ENCODE measurements around the gene SLIT1.

Gene SLIT1

GRCh38 chr10:96996275-96996965 lies 189.3 kb downstream of the SLIT1 start:
- DNase-seq, result no peak

DNA sequence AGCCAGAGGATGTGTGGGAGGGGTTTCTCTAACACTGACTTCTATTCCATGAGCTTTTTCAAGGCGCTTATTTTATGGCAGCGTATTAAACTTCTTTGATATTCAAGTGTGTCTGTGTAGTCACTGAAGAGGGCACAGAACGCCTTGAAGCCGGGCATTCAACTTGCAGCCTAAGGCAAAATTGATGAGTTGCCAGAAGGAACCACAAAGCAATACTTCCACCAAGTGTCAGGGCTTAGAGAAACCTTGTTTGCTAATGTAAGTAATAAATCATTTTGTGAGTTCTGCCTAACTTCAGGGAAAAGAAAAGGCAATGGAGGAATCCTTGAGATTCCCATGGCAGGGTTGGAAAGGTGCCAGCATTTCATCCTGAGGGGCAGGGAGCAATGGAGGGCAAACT lies 189.9 kb downstream of the SLIT1 start:
- DNase-seq, result no peak

- no peak for DNase-seq
Observed at GRCh38 chr10:96992721-96993120, 193.0 kb downstream of the SLIT1 start.

GRCh38 chr10:96991313-96991841 lies 194.4 kb downstream of the SLIT1 start:
- DNase-seq, result no peak

DNA sequence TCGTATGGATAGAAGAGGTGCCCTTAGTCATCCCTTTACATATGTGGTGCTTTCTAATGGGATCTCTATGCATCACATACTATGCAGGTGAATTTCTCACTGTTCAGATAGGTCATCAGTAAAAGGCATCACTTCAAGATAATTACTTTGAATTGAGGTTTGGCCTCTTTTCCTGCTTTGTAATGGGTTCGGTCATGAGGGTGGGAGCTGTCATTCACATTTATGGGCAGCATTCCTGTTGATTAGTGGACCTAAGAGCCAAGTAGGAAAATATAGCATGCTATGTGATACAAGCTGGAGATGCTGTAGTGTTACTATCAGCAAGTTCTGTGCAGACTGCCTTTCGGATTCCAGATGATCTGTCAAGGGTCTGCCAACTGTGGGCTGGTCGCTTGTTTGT lies 197.3 kb downstream of the SLIT1 start:
- DNase-seq, result no peak

- no peak for DNase-seq
Observed at GRCh38 chr10:96987842-96988175, 197.9 kb downstream of the SLIT1 start.

- no peak for DNase-seq
Observed at GRCh38 chr10:96987141-96987841, 198.5 kb downstream of the SLIT1 start.

DNA sequence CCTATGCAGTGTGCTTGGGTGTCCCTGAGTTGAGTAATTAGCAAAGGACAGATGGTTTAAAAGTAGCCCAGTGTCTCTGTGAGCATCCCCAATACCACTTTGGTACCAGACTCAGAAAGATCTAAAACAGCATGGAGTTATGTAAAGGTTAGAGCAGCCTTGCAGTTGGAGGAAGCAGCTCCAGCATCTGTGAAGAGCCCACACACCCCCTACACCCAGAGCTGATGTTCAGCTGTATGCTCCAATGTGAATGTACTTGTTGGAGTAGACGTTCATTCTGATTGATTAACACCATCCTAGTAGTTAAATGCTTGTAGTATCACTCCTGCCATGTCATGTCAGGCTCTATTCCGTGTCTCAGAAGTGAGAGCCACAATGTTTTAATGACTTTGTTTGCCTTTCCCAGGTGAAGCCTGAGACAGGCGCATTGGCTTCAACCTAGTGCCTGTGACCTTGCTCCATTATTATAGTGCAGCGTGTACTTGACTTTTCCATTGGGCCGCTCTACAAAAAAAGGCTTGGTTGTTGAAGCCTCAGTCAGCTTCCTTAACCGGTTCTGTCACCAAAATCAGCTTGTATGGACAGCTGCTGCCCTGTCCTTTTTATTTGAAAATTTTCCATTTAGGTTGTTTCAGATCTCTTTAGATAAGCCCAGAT lies 199.4 kb downstream of the SLIT1 start:
- DNase-seq, result no peak

DNA sequence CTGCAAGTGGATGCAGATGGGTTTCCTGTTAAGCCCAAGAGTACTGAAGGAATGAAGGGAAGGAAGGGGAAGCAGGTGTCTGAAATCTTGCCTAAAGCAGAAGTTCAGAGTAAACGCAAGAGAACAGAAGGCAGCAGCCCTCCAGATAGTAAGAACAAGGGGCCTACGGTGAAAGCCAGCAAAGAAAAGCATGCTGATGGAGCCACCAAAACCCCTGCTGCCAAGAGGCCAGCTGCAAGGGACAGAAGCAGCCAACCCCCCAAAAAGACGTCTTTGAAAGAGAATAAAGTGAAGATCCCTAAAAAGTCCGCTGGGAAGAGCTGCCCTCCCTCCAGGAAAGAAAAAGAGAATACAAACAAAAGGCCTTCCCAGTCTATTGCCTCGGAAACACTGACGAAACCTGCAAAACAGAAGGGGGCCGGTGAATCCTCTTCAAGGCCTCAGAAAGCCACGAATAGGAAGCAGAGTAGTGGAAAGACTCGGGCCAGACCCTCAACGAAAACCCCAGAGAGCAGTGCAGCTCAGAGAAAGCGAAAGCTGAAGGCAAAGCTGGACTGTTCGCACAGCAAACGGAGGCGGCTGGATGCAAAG lies 201.1 kb downstream of the SLIT1 start:
- no peak for DNase-seq

DNA sequence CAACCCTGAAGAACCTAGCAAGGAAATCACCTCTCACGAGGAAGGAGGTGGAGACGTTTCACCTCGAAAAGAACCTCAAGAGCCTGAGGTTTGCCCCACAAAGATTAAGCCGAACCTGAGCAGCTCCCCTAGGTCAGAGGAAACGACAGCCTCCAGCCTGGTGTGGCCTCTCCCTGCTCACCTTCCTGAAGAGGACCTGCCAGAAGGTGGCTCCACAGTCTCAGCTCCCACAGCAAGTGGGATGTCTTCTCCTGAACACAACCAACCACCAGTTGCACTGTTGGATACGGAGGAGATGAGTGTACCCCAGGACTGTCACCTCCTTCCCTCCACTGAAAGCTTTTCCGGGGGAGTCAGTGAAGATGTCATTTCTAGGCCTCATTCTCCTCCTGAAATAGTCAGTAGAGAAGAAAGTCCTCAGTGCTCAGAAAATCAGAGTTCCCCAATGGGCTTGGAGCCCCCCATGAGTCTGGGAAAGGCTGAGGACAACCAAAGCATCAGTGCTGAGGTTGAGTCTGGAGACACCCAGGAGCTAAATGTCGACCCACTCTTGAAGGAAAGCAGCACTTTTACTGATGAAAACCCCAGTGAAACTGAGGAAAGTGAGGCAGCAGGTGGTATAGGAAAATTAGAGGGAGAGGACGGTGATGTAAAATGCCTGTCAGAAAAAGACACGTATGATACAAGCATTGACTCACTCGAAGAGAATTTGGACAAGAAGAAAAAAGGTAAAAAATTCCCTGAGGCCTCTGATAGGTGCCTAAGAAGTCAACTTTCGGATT lies 203.4 kb downstream of the SLIT1 start:
- DNase-seq, result no peak

DNA sequence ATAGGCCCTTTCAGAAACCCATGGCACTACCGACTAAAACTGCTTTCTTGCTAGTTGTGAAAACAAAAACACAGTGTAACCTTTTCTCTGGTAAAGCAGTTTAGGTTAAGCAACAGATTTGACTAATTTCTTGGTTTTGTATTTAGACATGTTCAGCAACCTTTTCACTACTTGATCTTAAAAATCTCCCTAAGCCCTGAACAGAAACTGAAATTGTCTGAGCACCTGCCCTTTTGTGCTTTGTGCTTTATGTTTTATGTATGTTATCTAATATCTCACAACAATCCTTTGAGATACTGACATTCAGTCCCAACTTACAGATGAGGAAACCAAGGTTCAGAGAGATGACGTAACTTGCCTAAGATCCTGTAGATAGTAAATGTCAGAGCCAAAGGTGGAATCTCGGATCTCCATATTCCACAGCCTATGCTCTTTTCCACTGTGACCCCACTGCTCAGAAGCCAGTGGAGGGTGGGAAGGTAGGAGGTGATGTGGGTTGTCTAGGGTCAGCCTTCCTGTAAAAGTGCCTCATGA lies 207.1 kb downstream of the SLIT1 start:
- no peak for DNase-seq

DNA sequence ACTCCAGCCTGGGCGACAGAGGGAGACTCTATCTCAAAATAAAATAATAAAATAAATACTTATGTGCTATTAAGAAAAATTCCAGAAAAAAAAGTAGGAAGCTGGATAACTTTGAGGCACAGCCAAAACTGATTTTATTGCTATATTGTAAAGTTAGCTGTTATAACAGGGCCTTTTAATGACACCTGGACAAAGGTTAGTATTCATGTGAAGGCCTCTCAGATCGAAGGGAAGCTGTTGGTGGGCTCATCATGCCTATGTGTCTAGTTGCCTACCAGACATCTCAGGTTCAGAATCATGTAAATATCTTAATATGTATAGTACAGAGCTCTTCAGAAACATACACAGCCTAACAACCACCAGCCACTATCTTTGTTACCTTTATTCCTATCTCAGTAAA lies 210.6 kb downstream of the SLIT1 start:
- DNase-seq, result no peak

- DNase-seq, result no peak
Observed at GRCh38 chr10:96973809-96974747, 211.7 kb downstream of the SLIT1 start.

- no peak for DNase-seq
Observed at GRCh38 chr10:96972264-96972663, 213.5 kb downstream of the SLIT1 start.

DNA sequence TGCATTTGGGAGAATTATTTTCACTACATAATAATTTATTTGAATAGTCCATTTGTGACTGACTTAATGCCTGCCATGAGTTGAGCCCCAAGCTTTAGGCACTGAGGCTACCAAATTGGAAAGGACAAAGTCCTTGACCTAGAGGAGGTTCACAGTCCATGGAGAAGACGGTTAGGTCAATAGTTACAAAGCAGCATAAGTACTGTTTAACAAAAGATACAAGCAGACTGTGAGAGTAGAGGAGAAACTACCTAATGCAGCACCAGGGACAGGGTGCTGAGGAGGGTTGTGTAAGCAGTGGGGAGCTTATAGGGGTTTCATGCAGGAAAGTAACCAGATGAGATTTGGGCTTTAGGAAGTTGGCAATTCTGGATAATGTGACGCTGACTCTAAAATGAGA lies 214.4 kb downstream of the SLIT1 start:
- no peak for DNase-seq

DNA sequence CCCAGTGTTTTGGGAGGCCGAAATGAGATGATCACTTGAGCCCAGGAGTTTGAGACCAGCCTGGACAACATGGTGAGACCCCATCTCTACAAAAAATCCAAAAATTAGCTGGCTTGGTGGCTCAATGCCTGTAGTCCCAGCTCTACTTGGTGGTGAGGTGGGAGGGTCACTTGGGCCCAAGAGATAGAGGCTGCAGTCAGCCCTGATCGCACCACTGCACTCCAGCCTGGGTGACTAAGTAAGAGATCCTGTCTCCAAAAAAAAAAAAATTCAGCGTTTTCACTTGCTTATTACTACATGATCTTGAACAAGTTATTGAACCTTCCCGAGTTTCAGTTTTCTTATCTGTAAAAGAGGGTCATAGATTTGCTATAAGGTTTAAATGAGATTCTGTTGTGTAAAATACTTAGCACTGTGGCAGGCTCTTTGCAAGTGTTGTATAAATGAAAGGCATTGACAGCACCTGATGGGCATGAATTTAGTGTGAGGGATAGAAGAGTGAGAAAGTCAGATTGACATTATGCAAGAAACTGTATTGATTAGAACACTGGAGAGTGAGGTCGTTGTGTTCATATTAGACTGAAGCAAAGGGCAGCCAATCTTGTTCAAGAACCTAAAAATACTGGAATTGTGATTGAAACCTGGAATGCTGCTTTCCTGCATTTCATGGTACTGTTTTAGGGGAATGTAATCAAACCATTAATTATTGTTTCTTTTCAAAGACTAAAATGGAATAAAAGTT lies 216.9 kb downstream of the SLIT1 start:
- DNase-seq, result no peak

DNA sequence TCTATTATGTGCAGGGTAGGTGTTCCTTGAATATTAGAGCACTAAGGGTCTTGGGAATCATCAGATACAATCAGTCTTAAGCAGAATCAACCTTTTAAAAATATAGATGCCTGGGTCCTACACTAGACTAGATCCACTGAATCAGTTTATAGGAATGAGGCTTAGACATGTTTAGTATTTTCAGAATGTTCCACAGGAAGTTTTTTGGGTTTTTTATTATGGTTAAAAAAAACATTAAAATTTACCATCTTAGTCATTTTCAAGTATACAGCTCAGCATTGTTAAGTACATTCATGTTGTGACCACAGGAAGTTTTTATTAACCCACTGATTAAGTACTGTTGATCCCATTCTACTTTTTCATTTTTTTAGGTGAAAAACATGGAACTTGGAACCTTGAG lies 217.9 kb downstream of the SLIT1 start:
- no peak for DNase-seq

DNA sequence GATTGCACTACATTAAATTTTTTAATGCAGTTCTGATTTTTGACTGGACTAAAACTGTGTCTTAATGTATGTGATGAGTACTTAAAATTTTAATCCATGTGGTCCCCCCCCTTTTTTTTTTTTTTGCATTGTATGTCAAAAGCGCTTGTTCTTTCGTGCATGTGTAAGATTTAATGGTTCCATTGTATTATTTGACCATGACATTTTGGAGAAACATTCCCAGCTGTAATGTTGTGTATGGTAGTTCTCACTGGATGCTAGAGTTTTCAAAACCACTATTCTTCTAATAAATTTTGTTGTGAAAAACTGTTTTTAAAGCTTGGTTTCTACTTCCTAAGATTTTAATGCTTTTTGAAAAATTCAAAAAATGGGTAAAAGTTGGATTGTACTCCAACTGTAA lies 221.6 kb downstream of the SLIT1 start:
- no peak for DNase-seq

DNA sequence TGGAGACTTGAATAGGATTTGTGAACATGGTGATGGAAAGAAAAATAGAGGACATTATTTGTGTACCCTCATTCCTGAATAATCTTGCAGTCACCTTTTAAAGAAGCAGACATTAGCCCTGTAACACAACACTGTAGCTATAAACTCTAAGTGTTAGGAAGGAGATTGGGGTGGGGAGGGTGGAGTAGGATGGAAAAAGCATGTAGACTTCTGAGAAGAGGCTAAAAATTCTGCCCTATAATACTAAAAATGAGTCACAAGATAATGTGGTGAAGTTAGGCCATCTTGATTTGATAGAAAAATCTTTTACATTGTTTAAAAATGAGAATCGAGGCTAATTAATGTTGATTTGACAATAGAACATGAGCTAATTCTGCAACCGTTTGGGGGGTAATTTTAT lies 224.9 kb downstream of the SLIT1 start:
- no peak for DNase-seq

DNA sequence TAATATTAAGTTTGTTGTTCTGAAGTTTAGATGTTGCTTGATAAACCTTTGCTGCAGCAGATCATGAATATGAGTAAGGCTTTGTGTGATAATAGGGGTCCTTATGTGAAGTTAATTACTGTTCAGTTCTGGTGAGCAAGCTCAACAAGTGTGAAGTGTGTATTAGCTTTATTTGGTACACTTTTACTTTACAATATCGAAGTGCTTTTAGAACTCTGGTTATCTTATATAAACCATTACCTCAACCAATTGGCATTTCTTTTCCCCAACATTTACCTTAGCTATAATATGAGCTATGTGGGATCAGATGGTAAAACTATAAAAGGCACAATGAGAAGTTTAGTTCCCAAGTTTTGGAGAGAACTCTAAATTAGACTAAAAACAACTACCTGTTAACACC lies 226.0 kb downstream of the SLIT1 start:
- no peak for DNase-seq

DNA sequence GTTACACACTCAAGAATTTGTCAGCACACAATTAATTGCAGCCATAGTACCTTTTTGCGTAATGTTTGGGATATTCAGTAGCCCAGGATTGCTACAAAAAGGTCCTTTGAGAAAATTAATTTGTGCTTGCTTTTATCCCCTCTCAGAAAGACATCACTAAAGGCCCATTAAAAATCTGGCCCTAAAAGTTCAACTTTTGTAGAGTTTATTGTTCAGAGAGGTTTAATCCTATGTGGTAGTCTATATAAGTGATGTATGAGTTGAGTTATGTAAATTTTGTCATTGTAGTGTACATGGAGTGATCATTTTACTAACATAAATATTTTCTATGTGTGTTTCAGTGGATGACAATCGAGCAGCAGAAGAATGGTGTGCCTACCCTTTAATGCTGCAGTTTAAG lies 227.7 kb downstream of the SLIT1 start:
- no peak for DNase-seq
